ENCODE results near the gene ZNF391.
"Not testable (repeated sequence)": the region's sequence is repeated elsewhere in the genome, so short reads cannot be mapped to it uniquely, and the experiment has no call there.

ZNF391 gene

DNA sequence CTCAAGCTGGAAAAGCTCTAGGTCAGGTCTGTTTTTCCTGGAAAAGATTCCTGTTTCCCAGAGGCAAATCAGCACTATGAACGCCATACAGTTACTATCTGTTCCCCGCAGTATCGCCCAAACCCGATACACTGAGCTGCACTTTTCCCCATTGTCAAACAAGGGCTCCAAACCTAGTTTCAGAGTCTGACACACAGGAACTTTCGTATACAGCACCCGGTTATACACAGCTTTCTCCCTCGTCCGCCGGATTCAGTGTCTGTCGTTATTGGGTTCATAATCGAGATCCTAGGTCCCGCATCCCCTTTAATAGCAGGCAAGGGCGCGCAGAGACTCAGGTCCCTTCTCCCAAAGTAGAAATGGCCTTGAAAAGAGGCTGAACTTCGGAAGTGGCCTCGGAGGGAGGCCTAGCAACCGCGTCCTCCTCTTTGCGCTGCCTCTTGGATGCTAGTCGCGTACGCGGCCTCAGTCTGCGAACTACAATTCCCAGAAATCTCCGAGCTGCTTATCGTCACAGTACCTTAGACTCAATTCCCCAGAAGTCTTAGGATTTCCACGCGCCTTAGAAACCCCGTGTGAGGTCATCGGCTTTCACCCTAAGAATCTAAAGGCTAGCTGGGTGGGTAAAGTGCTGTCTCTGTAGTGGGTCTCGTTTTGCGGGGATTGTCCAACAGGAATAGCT lies 34.2 kb downstream of the ZNF391 start:
- DNase-seq (ENCODE audit: low spot score) = no peak

DNA sequence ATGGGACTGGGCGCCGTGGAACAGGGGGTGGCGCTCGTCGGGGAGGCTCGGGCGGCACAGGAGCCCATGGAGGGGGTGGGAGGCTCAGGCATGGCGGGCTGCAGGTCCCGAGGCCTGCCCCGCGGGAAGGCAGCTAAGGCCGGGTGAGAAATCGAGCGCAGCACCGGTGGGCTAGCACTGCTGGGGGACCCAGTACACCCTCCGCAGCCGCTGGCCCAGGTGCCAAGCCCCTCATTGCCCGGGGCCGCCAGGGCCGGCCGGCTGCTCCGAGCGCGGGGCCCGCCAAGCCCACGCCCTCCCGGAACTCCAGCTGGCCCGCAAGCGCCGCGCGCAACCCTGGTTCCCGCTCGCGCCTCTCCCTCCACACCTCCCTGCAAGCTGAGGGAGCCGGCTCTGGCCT lies 36.3 kb downstream of the ZNF391 start:
- DNase-seq (ENCODE audit: low spot score) = not testable (repeated sequence)

DNA sequence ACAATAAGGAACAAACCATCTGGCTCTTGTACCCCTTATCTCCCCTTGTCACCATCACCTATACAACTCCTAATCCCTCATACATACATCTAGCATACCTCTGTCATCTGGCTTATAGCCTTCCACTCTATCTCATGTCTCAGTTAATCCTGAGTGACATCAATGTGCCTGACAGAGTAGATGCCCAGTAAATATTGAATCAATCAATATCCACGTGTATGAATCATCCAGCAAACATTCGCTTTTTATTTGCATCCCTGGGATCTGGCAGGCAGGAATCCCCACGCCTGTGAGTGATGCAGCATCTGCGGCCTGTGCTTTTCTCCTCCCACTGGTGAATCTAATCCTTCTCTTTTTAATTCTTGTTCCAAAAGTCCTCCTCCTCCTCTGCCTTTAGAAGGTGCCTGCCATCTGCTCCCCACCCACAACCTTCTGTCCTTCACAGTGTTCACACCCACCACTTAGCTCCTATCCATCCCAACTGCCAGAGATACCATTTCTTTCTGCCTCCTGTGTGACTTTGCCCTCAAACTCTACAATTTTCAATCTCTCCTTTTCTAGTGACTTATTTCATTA lies 37.6 kb downstream of the ZNF391 start:
- no peak for DNase-seq (ENCODE audit: low spot score)

DNA sequence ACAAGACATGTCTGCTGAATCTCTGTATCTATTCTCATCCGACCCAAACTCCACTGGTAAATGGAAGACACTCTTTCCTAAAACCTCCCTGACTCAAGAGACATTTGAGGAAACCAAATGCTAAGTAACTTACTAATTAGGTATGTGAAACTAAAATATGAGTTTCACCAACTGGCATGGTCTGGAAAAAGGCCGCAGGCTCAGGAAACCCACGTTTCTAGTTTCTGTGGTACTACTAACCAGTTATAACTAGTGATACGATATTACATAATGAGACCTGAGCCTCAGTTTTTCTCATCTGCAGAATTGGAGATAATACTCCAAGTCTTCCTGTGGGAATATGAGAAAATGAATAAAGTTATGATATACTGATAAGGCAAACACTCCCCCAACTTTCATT lies 39.9 kb downstream of the ZNF391 start:
- no peak for DNase-seq (ENCODE audit: low spot score)

DNA sequence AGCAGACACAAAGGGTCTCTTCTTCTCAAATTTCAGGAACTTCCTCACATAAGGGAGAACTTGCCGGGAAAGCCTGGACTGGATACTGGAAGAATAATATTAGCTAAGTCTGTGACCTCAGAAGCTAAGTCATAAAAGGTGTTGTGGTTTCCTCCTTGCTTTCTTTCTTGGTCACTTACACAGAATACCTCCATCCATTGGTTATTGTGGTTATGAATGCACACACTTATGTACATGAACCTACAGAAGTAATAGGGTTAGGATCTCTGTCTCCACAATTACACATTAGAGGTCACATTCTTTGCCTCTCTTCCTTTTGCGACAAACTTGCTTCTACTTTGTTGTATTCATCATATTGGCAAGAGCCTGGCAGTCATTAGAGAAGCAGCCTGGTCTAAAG lies 40.4 kb downstream of the ZNF391 start:
- no peak for DNase-seq (ENCODE audit: low spot score)

DNA sequence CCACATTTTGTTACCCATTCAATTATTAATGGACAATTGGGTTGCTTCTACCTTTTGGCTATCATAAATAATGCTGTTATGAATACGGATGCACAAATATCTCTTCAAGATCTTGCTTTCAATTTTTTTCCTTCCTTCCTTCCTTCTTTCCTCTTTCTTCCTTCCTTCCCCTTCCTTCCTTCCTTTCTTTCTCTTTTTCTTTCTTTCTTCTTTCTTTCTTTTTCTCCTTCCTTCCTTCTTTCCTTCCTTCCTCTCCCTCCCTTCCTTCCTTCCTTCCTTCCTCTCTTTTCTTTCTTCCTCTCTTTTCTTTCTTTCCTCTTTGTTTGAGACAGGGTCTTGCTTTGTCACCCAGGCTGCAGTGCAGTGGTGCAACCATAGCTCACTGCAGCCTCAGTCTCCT lies 45.2 kb downstream of the ZNF391 start:
- DNase-seq (ENCODE audit: low spot score) = no peak

DNA sequence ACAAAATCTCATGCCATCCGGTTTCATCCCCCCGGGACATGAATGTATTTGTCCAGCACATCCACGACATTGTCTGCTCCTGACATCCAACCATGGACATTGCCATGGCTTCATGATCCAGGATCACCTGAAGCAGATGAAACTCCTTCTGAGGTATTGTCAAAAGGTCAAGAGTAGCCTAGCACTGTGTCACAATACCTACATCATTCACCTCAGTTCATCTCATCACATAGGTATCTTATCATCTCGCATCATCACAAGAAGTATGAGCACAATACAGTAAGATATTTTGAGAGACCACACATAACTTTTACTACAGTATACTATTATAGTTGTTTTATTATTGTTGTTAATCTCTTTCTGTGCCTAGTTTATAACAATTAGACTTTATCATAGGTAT lies 50.8 kb downstream of the ZNF391 start:
- no peak for DNase-seq (ENCODE audit: low spot score)

DNA sequence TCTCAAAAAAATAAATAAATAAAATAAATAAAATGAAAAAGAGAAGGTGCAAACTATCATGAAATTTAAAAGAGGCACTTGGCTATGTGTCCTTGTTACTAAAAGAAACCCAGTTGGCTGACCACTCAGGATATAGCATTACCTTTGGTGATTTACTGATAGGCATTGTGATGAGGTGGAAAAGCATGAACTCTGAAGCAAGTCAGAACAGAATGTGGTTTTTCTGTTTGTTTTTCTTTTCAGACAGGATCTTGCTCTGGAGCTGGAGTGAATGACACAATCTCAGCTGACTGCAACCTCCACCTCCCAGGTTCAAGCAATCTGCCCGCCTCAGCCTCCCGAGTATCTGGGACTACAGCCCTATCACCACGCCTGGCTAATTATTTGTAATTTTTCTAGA lies 52.4 kb downstream of the ZNF391 start:
- DNase-seq (ENCODE audit: low spot score) = no peak

DNA sequence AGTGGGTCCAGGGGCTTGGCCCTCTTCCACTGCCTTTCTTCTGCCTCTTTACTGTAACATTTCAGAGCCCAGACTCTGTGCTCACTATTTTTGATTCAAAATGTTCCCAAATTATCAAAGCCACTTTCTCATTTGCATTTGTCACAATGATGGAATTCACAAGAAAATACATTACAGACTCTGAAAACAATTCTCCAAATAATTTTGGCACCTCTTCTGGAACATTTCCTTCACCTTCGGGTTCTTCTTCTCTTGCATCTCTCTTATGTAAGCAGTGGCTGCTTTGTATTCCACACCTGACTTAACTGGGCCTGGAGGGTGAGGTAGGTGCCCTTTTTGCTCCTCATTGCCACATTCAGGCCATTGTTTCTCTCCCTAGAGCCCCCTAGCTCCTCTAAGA lies 54.4 kb downstream of the ZNF391 start:
- DNase-seq (ENCODE audit: low spot score) = no peak

DNA sequence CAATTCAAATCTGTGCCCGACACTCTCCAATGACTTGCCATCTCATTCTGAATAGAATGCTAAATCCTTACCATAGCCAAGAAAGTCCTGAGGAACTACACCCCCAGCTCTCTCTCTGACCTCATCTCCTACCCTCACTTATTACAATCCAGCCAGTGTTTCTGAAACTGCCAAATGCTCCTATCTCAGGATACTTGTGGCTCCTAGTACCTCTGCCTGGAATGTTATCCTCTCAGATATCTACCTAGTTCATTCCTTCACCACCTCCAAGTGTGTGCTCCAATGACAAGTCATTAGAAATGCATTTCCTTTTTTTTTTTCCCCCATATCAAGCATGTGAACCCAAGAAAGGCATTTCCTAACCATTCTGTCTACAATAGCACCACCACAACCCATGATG lies 59.9 kb downstream of the ZNF391 start:
- DNase-seq (ENCODE audit: low spot score) = no peak

DNA sequence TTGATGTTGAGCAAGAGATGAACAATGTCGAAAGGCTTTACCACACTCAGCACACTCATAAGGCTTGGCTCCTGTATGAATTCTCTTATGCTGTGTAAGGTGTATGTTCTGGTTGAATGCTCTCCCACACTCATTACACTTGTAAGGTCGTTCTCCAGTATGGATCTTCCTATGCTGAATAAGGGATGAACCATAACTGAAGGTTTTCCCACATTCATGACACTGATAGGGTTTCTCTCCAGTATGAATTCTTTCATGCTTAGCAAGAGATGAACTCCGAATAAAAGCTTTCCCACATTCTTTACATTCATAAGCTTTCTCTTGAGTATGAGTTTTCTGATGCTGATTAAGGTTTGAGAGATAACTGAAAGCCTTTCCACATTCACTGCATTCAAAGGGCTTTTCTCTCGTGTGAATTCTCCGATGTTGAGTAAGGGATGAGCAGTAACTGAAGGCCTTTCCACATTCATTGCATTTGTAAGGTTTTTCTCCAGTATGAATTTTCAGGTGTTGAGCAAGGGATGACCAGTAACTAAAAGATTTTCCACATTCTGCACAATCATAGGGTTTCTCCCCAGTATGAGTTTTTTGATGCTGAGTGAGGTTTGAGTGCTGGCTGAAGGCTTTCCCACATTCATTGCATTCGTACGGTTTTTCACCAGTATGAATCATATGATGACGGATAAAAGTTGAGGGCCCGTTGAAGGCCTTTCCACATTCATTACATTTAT lies 63.3 kb downstream of the ZNF391 start:
- DNase-seq (ENCODE audit: low spot score) = no peak

DNA sequence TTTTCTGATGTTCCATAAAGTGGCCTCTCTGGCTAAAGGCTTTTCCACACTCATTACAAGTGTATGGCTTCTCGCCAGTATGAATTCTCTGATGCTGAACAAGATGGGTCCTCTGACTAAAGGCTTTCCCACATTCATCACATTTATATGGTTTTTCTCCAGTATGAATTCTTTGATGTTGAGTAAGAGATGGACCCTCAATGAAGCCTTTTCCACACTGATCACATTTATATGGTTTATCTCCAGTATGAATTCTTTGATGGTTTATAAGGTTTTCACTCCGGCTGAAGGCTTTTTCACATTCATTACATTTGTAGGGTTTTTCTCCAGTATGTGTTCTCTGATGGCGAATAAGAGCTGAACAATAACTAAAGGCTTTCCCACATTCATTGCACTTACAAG lies 63.9 kb downstream of the ZNF391 start:
- DNase-seq (ENCODE audit: low spot score) = no peak
